ENCODE results near the gene FBXW5. TPM values are rescaled to one million over a fixed set of nuclear protein-coding genes. Genes with fewer than 3 reads are reported as not detected.

Gene FBXW5
- total RNA-seq, 4 donors from 2014 or later = 87.9 to 363 (median 126) TPM

DNA sequence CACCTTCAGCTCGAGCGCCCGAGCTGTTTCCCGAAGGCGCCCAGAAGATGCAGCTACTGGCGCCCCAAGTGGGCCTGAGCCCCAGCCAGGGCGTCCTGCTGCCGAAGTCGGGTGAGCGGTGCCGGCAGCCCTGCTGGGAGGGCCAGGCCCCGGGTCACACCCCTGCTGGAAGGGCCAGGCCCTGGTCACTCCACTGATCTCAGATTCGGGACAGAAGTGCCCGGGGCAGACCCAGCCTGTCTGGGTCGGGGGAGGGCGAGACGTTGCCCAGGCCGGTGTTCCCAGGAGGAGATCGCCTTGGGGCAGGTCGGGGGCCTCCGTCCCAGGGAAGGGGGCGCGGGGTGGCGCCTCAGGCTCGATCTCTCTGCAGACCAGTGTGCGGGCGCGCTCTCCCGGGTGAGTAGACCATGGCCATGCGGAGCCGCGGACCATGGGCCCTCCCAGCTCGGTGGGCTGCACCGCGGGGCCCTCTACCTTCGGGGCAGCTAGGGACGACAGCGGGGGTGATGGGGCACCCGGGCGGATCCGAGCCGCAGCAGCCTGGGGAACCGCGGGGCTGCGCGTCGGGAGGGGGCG, 40.6 kb upstream of the FBXW5 start:
- TF ChIP-seq, protein P1, sequence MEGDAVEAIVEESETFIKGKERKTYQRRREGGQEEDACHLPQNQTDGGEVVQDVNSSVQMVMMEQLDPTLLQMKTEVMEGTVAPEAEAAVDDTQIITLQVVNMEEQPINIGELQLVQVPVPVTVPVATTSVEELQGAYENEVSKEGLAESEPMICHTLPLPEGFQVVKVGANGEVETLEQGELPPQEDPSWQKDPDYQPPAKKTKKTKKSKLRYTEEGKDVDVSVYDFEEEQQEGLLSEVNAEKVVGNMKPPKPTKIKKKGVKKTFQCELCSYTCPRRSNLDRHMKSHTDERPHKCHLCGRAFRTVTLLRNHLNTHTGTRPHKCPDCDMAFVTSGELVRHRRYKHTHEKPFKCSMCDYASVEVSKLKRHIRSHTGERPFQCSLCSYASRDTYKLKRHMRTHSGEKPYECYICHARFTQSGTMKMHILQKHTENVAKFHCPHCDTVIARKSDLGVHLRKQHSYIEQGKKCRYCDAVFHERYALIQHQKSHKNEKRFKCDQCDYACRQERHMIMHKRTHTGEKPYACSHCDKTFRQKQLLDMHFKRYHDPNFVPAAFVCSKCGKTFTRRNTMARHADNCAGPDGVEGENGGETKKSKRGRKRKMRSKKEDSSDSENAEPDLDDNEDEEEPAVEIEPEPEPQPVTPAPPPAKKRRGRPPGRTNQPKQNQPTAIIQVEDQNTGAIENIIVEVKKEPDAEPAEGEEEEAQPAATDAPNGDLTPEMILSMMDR (IDR thresholded peaks at IDR 0.05; ENCODE audit: low read depth) = no peak

DNA sequence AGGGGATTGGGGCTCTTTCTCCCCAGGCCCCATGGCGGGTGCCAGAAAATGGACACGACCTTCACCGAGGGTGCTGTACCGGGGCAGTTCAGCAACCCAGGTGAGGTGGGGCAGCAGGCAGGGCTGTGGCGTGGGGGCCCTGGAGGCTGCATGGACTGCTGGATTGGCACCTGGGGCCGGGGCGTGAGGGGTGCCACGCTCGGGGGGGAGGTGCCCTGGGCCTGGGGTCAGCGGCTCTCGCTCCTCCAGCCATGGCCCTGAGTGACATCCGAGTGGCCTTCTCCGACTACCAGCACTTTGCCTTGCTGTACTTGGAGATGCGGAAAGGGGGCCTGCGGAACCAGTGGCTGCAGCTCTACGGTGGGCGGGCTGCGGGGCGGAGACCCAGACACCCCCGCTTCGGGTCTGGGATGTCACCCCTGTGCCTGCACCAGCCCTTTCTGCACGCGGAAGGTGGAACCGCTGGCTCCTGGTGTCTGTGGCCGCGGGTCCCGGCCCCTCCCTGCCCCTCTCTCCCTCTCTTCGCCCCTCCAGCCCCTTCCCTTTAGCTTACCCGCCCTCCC, 40.0 kb upstream of the FBXW5 start:
- TF ChIP-seq, protein P1 (IDR thresholded peaks at IDR 0.05; ENCODE audit: low read depth) = no peak

DNA sequence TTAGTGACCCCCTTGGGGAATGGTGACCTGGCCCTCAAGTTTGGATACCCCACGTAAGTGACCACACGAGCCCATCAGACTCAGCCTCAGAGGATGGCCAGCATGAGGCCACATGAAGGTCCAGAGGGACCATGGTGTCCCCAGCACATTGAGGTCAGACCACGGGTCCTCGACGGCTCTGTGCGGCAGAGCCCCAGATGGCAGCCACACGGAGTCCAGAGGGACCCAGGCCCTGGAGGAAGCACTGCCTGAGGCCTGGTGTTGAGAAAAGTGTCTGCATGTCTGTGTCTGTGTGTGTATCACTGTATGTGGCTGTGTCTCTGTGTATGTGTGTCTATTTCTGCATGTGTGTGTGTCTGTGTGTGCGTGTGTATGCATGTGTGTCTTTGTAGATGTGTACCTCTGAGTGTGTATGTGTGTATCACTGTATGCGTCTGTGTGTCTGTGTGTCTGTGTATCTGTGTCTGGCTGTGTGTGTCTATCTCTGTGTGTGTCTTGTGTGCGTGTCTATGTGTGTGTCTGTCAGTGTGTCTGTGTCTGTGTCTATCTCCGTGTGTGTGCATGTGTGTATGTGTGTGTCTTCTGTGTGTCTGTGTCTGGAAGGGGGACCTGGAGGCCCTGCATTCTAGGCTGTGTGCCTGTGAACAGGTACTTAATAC, 39.2 kb upstream of the FBXW5 start:
- TF ChIP-seq, protein P1 (IDR thresholded peaks at IDR 0.05; ENCODE audit: low read depth) = no peak

DNA sequence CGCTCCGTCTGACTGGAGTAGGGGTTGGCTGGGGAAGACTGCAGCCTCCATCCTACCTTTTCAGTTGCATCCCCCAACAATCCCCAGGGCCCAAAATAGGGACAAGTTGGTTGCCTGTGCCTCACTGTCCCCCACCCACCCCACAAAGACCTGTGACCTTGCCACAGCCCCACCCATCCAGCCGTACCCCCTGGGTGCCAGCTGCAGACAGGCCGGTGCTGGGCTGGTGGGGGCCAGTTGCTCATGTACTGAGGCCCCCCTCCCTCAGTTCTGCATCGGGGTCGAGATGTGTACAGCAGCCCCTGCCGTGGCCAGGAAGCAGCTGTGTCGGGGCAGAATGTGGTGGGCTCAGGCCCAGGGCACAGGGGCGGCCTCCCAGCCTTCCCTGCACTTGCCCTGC, 38.6 kb upstream of the FBXW5 start:
- TF ChIP-seq, protein P1 (IDR thresholded peaks at IDR 0.05; ENCODE audit: low read depth) = no peak

DNA sequence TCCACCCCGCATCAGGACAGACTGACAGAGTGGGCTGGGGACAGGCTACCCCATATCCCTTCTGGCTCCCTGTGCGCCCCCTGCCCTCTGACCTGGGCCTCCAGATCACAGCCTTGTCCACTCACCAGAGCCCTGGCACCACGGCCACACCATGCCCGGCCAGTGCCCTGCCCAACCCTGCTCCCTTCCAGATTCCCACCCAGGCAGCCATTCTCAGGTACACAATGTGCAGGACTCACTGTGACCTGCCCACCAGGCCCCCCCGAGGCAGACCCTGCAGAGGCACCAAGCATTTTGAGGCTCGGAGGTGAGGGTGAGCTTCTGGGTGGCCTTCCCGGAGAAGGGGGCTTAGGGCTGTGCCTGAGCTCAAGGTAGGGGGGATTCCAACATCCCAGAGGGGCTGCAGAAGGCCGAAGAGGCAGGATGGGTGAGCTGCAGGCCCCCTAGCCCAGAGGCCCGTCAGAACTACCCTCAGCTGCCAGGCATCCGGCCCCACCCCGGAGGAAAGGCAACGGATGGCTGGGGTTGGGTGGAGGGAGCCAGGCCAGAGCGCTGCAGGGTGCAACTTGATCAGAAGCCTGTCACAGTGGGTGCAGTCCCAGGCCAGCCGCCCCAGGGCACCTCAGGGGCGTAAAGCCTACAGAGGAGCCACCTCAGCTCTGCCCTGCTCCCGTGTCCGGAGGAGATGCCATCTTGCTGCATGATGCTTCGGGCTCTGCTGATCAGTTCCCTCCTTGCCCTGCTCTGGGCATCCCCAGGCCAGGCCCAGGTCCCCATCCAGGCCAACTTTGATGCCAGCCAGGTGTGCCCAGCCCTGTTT, 37.9 kb upstream of the FBXW5 start, which contains the start of gene LCNL1:
Gene LCNL1, plus strand, starts transcription at position 762 of the 820 bp plus-strand sequence. CDS start 594 bp downstream, outside the sequence.
- TF ChIP-seq, protein P1 (IDR thresholded peaks at IDR 0.05; ENCODE audit: low read depth) = no peak

DNA sequence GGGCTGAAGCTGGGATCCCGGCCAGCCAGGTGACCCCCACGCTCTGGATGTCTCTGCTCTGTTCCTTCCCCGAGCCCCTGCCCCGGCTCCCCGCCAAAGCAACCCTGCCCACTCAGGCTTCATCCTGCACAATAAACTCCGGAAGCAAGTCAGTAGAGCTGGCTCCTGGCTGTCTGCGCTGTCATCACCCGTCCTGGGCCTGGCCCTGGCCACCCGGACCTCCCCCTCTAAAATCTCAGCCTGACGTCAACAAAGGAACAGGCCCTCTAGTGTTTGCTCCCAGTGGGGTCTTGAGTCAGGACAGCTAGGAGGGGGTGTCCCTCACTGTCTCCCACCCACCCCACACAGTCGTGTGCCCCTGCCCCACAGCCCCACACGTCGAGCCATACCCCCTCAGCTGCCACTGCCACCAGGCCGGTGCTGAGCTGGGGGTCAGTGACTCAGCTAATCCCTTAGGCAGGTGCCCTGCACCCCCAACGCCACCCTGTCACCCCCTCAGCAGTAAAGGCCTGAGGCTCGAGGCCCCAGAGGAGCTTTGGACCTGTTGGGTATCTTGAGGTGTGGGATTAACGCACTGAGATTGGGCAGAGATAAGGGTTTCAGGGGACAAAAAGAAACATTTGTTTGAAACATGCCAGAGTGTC, 37.2 kb upstream of the FBXW5 start:
- TF ChIP-seq, protein P1 (IDR thresholded peaks at IDR 0.05; ENCODE audit: low read depth) = no peak

Data from subcutaneous adipose tissue (tissue), 4 donors.